ENCODE results near the gene DAPP1. TPM values are rescaled to one million over a fixed set of nuclear protein-coding genes. Genes with fewer than 3 reads are reported as not detected.

The DAPP1 gene
- total RNA-seq, 2 donors from 2014 or later, result 1.3 TPM; not detected in 1

DNA sequence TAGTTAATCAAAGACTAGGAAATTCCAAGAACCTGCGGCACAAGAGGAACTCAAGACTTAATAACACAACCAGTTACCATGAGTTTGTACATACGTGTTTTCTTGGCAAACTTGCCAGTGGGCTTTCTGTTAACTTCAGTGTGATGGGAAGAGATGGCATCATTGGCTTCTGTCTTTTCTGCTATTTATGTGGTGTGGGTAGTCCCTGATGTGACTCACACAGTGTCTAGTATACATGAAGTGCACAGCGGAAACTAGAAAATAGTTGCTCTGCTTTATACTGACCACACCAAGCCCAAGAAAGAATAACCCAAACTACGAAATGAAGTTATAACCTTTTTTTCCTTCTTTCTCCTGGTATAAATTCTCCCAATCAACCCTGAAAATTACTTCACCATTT is 24.5 kb downstream of the DAPP1 start:
- DNase-seq (ENCODE audit: low spot score), result no peak

DNA sequence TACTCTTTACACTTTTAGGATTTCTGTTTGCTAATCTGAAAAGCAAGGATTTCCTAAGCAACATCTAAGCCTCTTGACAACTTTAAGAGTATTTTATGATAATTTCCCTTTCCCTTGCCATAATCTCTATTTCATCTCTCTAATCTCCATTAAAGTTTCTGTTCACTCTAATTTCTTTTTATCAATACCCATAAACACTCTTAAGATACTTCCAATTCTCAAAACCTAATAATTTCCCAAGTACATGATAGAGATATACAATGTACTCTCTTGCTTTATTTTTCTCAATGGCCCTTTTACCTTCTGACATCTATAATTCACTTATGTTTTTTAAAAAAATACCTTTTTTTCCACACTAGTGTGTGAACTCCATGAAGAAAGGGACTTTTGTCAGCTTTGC is 26.8 kb downstream of the DAPP1 start:
- H3K4me3 ChIP-seq, result no peak overlapping the region
- no peaks in the 10 kb centered on the region for H3K9me3 ChIP-seq
- no peaks in the 10 kb centered on the region for H3K36me3 ChIP-seq
- TF ChIP-seq, protein P1, sequence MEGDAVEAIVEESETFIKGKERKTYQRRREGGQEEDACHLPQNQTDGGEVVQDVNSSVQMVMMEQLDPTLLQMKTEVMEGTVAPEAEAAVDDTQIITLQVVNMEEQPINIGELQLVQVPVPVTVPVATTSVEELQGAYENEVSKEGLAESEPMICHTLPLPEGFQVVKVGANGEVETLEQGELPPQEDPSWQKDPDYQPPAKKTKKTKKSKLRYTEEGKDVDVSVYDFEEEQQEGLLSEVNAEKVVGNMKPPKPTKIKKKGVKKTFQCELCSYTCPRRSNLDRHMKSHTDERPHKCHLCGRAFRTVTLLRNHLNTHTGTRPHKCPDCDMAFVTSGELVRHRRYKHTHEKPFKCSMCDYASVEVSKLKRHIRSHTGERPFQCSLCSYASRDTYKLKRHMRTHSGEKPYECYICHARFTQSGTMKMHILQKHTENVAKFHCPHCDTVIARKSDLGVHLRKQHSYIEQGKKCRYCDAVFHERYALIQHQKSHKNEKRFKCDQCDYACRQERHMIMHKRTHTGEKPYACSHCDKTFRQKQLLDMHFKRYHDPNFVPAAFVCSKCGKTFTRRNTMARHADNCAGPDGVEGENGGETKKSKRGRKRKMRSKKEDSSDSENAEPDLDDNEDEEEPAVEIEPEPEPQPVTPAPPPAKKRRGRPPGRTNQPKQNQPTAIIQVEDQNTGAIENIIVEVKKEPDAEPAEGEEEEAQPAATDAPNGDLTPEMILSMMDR (IDR thresholded peaks at IDR 0.05), result no peak
- H3K4me1 ChIP-seq, result peaks cover 0 to 5% of the 10 kb centered on the region in 2 donors
- no peaks in the 10 kb centered on the region for H3K27me3 ChIP-seq
- H3K27ac ChIP-seq, result no peak overlapping the region
- no peak for DNase-seq (ENCODE audit: low spot score)

More for the DNA sequence above, 24.5 kb downstream of the DAPP1 start:
- Histone ChIP-seq H3K4me3 (no peak overlapping the region), H3K27ac (no peak overlapping the region), H3K4me1 (peaks cover 0 to 5% of the 10 kb centered on the region in 2 donors), H3K36me3 (no peaks in the 10 kb centered on the region), H3K27me3 (no peaks in the 10 kb centered on the region), H3K9me3 (no peaks in the 10 kb centered on the region)
- TF ChIP-seq, protein P1 (IDR thresholded peaks at IDR 0.05), result no peak

DNA sequence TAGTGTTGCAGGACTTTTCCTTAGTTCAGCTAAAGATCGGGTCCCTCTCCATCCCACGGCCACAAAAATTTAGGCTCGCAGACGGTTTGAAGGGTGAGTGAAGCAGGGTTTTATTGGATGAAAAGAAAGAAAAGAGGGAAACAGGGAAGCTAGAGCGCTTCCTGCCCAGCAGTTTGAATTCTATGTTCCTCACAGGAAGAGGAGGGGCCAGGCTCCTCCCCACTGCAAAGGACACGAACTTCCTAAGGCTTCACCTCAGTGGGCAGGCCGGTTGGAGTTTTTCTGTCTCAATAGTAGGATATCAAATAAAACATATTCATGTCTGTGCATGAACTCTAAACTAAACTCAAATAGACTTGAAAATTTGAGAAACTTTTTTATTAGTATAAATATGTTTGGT is 27.4 kb downstream of the DAPP1 start:
- TF ChIP-seq, protein P1 (IDR thresholded peaks at IDR 0.05), result no peak
- H3K4me3 ChIP-seq, result no peak overlapping the region
- no peak overlapping the region for H3K27ac ChIP-seq
- H3K4me1 ChIP-seq, result peaks cover 0 to 5% of the 10 kb centered on the region in 2 donors
- DNase-seq (ENCODE audit: low spot score), result no peak
- no peaks in the 10 kb centered on the region for H3K36me3 ChIP-seq
- no peaks in the 10 kb centered on the region for H3K9me3 ChIP-seq
- H3K27me3 ChIP-seq, result no peaks in the 10 kb centered on the region

DNA sequence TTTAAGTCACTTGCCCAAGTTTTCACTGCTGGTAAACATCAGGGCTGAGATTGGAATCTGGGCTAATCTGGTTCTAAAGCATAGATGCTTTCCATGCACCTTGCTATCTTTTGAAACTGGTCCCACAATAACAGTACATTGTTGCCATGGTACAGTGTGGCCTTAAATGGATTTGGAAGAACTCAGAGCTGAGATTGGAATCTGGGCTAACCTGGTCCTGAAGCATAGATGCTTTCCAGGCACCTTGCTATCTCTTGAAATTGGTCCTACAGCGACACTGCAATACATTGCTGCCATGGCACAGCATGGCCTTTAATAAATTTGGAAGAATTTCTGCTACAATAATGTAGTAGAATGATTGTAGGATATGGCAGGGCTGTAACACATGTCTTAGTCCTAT is 28.6 kb downstream of the DAPP1 start:
- no peak overlapping the region for H3K27ac ChIP-seq

DNA sequence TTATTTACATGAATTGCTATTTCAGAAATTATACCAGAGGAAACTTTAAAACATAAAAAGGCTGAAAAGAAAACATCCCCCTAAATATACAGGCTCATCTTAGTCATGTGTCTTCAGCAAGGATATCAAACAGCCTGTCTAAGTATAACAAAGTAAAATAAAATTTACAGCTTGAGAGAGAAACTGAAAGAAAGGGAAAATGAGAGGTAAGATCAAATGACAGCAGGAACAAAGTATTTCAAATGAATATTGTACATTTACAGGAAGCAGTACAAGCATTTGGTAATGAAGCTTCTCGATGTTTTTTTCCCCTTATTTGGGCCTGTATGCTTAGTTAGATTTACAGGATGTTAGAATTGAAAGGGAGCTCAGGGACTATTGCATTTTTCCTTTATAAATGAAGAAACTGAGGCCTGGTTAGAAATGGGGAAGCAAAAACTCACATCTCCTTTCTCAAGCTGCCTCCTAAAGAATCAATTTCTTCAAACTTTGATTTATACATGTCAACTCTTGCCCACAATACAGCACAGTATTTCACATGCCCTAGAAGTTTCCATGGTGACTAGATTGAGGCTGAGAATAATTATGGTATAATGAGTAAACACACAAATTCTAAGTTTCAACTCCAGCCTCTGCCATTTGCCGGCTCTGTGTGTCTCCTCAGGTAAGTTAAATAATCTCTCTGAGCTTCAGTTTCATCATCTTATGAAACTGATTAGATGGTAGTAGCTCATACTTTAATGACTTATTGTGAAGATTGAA is 29.3 kb downstream of the DAPP1 start:
- no peak overlapping the region for H3K4me3 ChIP-seq
- H3K9me3 ChIP-seq, result no peaks in the 10 kb centered on the region
- peaks cover 0 to 5% of the 10 kb centered on the region in 2 donors for H3K4me1 ChIP-seq
- no peak overlapping the region for H3K27ac ChIP-seq
- H3K36me3 ChIP-seq, result no peaks in the 10 kb centered on the region
- no peaks in the 10 kb centered on the region for H3K27me3 ChIP-seq
- TF ChIP-seq, protein P1 (IDR thresholded peaks at IDR 0.05), result no peak
- DNase-seq (ENCODE audit: low spot score), result no peak

More for the DNA sequence above, 28.6 kb downstream of the DAPP1 start:
- TF ChIP-seq, protein P1 (IDR thresholded peaks at IDR 0.05), result no peak
- no peak overlapping the region for H3K4me3 ChIP-seq
- H3K4me1 ChIP-seq, result peaks cover 0 to 5% of the 10 kb centered on the region in 2 donors
- H3K9me3 ChIP-seq, result no peaks in the 10 kb centered on the region
- no peak for DNase-seq (ENCODE audit: low spot score)
- no peaks in the 10 kb centered on the region for H3K36me3 ChIP-seq
- H3K27me3 ChIP-seq, result no peaks in the 10 kb centered on the region
